Measurements from ENCODE around the gene C1GALT1C1L. TPM values are rescaled to one million over a fixed set of nuclear protein-coding genes. Genes with fewer than 3 reads are reported as not detected.
"Not testable (repeated sequence)": the region's sequence is repeated elsewhere in the genome, so short reads cannot be mapped to it uniquely, and the experiment has no call there.

The C1GALT1C1L gene
- total RNA-seq, 1 donor from 2014 or later = 1.2 TPM

DNA sequence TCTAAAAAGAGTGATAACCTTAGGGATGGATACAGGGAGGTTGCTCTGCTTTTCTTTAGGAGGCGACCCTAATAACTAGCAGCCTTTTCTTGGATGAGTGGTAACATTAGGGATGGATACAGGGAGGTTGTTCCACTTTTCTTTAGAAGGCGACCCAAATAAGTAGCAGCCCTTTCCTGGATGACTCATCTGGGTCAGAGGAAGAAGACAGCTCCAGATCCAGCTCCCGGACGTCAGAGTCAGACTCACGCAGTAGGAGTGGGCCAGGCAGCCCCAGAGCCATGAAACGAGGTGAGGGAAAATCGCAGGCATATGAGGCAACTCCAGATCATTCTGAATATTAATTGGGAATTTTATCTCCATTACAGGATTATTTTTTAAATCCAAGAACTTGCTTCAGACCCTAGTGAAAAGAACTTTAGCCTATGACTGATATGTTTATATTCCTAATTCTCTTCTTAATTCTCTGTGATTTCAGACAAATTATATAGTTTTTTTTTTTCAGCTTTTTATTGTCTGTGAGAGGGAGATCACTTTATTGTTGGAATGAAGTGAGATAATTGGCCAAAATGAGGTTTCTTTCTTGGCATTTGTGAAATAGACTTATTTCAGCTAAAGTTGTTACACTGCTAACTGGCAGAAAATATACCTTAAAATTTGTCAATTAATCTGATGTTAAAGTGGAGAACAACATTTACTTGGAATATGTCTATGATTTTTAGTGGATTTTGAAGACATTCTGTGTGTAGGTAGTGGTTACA is 31.2 kb upstream of the C1GALT1C1L start:
- Histone ChIP-seq H3K27ac (replicated peaks) (peak overlapping the region; percentile 22), H3K27me3 (ENCODE audit: low read depth) (peaks cover 32% of the 10 kb centered on the region), H3K9me3 (replicated peaks) (no peaks in the 10 kb centered on the region), H3K4me3 (no peak overlapping the region), H3K4me1 (no peaks in the 10 kb centered on the region), H3K36me3 (no peaks in the 10 kb centered on the region)
- TF ChIP-seq, protein P1, sequence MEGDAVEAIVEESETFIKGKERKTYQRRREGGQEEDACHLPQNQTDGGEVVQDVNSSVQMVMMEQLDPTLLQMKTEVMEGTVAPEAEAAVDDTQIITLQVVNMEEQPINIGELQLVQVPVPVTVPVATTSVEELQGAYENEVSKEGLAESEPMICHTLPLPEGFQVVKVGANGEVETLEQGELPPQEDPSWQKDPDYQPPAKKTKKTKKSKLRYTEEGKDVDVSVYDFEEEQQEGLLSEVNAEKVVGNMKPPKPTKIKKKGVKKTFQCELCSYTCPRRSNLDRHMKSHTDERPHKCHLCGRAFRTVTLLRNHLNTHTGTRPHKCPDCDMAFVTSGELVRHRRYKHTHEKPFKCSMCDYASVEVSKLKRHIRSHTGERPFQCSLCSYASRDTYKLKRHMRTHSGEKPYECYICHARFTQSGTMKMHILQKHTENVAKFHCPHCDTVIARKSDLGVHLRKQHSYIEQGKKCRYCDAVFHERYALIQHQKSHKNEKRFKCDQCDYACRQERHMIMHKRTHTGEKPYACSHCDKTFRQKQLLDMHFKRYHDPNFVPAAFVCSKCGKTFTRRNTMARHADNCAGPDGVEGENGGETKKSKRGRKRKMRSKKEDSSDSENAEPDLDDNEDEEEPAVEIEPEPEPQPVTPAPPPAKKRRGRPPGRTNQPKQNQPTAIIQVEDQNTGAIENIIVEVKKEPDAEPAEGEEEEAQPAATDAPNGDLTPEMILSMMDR (IDR thresholded peaks at IDR 0.05; ENCODE audit: borderline replicate concordance) = no peak
- peak; percentile 48 for DNase-seq
- intact Hi-C loops (cut with micrococcal nuclease) = no loop called here

DNA sequence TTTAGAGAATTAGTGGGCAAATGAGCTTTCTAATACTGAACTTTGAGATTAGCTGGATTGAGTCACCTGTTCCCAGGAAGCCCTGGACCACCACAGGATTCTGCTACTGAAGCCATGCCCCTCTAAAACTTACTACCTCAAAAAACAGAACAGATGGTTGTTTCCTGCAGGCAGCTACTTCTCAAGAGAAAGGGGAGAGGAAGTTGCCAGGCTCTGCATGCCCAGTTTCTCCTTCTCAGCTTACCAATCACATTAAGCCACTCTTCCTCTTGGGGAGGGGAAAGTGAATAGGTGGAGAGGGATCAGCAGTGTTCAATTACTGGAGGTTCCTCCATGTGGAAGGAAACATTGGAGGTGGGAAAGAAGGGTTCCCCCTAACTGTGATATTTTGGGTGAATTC is 24.9 kb upstream of the C1GALT1C1L start:
- intact Hi-C loops (cut with micrococcal nuclease) = no loop called here
- Histone ChIP-seq H3K9me3 (replicated peaks) (no peaks in the 10 kb centered on the region), H3K4me1 (no peaks in the 10 kb centered on the region), H3K27me3 (ENCODE audit: low read depth) (peaks cover 12% of the 10 kb centered on the region), H3K4me3 (no peak overlapping the region), H3K27ac (replicated peaks) (no peak overlapping the region), H3K36me3 (no peaks in the 10 kb centered on the region)
- no peak for DNase-seq
- TF ChIP-seq, protein P1 (IDR thresholded peaks at IDR 0.05; ENCODE audit: borderline replicate concordance) = no peak

DNA sequence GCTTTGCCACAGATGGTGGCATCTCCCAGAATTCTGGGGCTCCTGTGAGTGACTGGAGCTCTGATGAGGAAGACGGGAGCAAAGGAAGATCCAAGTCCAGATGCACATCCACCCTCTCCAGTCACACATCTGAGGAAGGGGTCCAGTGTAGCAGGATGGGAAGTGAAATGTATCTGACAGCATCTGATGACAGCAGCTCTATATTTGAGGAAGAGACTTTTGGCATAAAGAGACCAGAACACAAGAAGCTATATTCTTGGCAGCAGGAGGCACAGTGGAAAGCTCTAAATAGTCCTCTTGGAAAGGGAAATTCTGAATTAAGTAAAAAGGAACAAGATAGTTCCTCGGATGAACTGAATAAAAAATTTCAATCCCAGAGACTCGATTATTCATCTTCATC is 23.5 kb upstream of the C1GALT1C1L start:
- TF ChIP-seq, protein P1 (IDR thresholded peaks at IDR 0.05; ENCODE audit: borderline replicate concordance) = no peak
- Histone ChIP-seq H3K36me3 (no peaks in the 10 kb centered on the region), H3K9me3 (replicated peaks) (no peaks in the 10 kb centered on the region), H3K27ac (replicated peaks) (no peak overlapping the region), H3K27me3 (ENCODE audit: low read depth) (peaks cover 12% of the 10 kb centered on the region), H3K4me1 (no peaks in the 10 kb centered on the region), H3K4me3 (no peak overlapping the region)
- no peak for DNase-seq
- intact Hi-C loops (cut with micrococcal nuclease) = no loop called here

DNA sequence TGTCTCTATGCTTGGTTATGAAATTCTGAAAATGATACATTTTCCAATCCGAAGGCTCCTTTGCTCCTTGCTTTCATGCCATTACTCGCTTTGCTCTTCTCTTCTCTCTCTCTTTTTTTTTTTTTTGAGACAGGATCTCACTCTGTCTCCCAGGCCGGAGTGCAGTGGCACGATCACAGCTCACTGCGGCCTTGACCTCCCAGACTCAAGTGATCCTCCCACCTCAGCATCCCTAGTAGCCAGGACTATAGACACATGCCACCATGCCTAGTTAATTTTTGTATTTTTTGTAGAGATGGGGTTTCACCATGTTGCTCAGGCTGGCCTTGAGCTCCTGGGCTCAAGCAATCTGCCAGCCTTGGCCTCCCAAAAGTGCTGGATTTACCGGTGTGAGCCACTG is 21.9 kb upstream of the C1GALT1C1L start:
- H3K27ac ChIP-seq (replicated peaks); H3K36me3 ChIP-seq; H3K27me3 ChIP-seq (ENCODE audit: low read depth); DNase-seq; H3K4me1 ChIP-seq; H3K4me3 ChIP-seq; H3K9me3 ChIP-seq (replicated peaks); intact Hi-C loops (cut with micrococcal nuclease): not testable (repeated sequence)

DNA sequence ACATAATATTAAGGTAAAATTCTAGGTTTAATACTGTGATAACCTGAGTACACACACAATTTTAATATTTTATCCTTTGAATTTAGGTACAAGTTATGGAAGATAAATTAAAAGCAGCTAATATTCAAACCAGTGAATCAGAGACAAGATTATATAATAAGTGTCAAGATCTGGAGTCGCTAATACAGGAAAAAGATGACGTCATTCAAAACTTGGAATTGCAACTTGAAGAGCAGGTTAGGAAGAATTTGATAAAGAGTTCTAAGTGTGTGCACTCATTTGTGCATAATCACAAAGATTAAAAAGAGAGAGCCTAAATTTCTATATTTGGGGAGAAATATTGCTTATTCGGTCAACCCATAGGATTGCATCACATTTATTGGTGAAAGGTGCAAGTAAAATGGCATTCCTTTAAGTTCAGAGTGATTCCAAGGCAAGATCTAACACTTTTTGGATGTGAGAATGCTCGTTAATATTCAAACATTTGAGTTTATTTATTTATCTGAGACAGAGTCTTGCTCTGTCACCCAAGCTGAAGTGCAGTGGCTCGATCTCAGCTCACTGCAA is 16.3 kb upstream of the C1GALT1C1L start:
- Histone ChIP-seq H3K9me3 (replicated peaks) (no peaks in the 10 kb centered on the region), H3K27me3 (ENCODE audit: low read depth) (peaks cover 12% of the 10 kb centered on the region), H3K27ac (replicated peaks) (no peak overlapping the region), H3K4me3 (no peak overlapping the region), H3K36me3 (no peaks in the 10 kb centered on the region), H3K4me1 (no peaks in the 10 kb centered on the region)
- intact Hi-C loops (cut with micrococcal nuclease) = no loop called here
- TF ChIP-seq, protein P1 (IDR thresholded peaks at IDR 0.05; ENCODE audit: borderline replicate concordance) = no peak
- DNase-seq = no peak

DNA sequence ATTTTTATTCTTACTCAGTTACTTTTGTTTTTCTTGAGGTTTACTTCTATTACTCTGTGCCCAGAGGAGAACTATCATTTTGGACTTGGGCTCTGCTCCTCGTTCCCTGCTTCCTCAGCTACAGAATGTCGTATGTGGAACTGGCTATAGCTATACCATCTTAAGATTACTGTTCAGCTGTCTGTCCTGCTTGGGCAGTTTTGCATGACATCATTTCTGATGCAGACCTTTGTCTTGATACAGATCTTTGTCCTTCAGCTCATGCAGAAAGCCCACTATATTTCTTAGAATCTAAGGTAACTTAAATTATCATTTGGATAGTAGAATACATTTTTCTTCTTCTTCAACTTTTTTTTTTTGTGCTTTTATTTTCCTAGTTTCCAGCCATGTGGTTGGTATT is 13.8 kb upstream of the C1GALT1C1L start:
- Histone ChIP-seq H3K4me3 (no peak overlapping the region), H3K36me3 (no peaks in the 10 kb centered on the region), H3K9me3 (replicated peaks) (no peaks in the 10 kb centered on the region), H3K27ac (replicated peaks) (no peak overlapping the region), H3K27me3 (ENCODE audit: low read depth) (peaks cover 12% of the 10 kb centered on the region), H3K4me1 (no peaks in the 10 kb centered on the region)
- intact Hi-C loops (cut with micrococcal nuclease) = no loop called here
- TF ChIP-seq, protein P1 (IDR thresholded peaks at IDR 0.05; ENCODE audit: borderline replicate concordance) = no peak
- DNase-seq = no peak
